CD4-positive, alpha-beta T cell (primary cell): ENCODE measurements around the gene ZSCAN25. TPM values are rescaled to one million over a fixed set of nuclear protein-coding genes. Genes with fewer than 3 reads are reported as not detected.

Experiments used
- ATAC-seq: fragments of 200-7000 bp; cut with Tn5 transposase; one replicate; pipeline ENCODE4 v1.10.0; 2022; ENCODE audit warnings: mild to moderate bottlenecking; ENCODE audit not compliant: poor library complexity
- CTCF ChIA-PET: fragments of 350-600 bp; sonication (Branson Sonifier 250); formaldehyde crosslinking; loops from one replicate; lab custom pipeline; 2021; ENCODE audit warnings: antibody characterized with exemption, inconsistent platforms; lab: Charles Lee
- POLR2A ChIA-PET: fragments of 350-600 bp; sonication (Branson Sonifier 250); formaldehyde crosslinking; loops from one replicate; lab custom pipeline; 2021; ENCODE audit warnings: antibody characterized with exemption, inconsistent platforms; lab: Charles Lee
- DNase-seq, 14 experiments: peaks; one replicate each; pipeline ENCODE4 v3.0.0-alpha.2; 2013 to 2020; ENCODE audit warnings: mixed read lengths in 2 of 14
- H3K27ac ChIP-seq, 2 donors: one replicate each; pipeline versions ENCODE4 v1.5.1 to v1.7.0; 2013; ENCODE audit warnings: low read length in 2 of 2, low read depth in 1 of 2, mild to moderate bottlenecking in 1 of 2
- H3K27me3 ChIP-seq, 2 experiments: 1 replicate in 1 of 2; 2 replicates in 1 of 2; pipeline versions ENCODE4 v1.6.1 to v1.7.0; 2013; ENCODE audit warnings: low read length in 2 of 2, control low read depth in 1 of 2, mild to moderate bottlenecking in 1 of 2, moderate library complexity in 1 of 2; ENCODE audit not compliant: insufficient read depth in 2 of 2, control insufficient read depth in 1 of 2
- H3K36me3 ChIP-seq: one replicate; pipeline ENCODE4 v1.6.1; 2013; ENCODE audit warnings: low read length, control low read depth; ENCODE audit not compliant: insufficient read depth
- H3K4me1 ChIP-seq: one replicate; pipeline ENCODE4 v1.6.1; 2013; ENCODE audit warnings: low read length, control low read depth; ENCODE audit not compliant: insufficient read depth
- H3K4me3 ChIP-seq: one replicate; pipeline ENCODE4 v1.5.1; 2013; ENCODE audit warnings: mild to moderate bottlenecking, low read length, moderate library complexity
- H3K9me3 ChIP-seq, 2 experiments: 1 replicate in 1 of 2; 2 replicates in 1 of 2; pipeline versions ENCODE4 v1.6.1 to v1.7.0; 2013; ENCODE audit warnings: low read length in 2 of 2, mild to moderate bottlenecking in 2 of 2, control low read depth in 1 of 2, moderate library complexity in 1 of 2; ENCODE audit not compliant: control insufficient read depth in 1 of 2, insufficient read depth in 1 of 2
- H3K27ac Mint-ChIP-seq: one replicate; pipeline ENCODE4 v1.8.0; 2020; ENCODE audit warnings: mixed read lengths
- H3K27me3 Mint-ChIP-seq: one replicate; pipeline ENCODE4 v1.8.0; 2021; ENCODE audit warnings: mixed read lengths
- H3K36me3 Mint-ChIP-seq: one replicate; pipeline ENCODE4 v1.8.0; 2021; ENCODE audit warnings: low read depth, mixed read lengths
- H3K4me1 Mint-ChIP-seq: one replicate; pipeline ENCODE4 v1.8.0; 2021; ENCODE audit warnings: low read depth, mixed read lengths
- H3K4me3 Mint-ChIP-seq: one replicate; pipeline ENCODE4 v1.8.0; 2020; ENCODE audit warnings: mild to moderate bottlenecking, mixed read lengths
- H3K9me3 Mint-ChIP-seq: one replicate; pipeline ENCODE4 v1.8.0; 2020; ENCODE audit warnings: mixed read lengths
- intact Hi-C, 2 experiments: fragments of 100-400 bp; cut with DNase I in 1 of 2; cut with micrococcal nuclease in 1 of 2; formaldehyde crosslinking; loops; one replicate each; pipeline versions ENCODE4 v1.15.1 to v1.9.0; 2023 to 2025; cut with DNase I, micrococcal nuclease
- total RNA-seq, 174 experiments: library from RNA in 2 of 174; stranded (reverse) in 2 of 174; gene quantifications; one replicate each; pipeline ENCODE4 v1.2.3 and lab custom pipeline; 2021 to 2026
- TF ChIP-seq, protein P1 (sequence below): fragments of 200-600 bp; IDR thresholded peaks from one replicate; pipeline ENCODE4 v1.8.0; 2022; ENCODE audit warnings: antibody characterized with exemption, mild to moderate bottlenecking

Gene ZSCAN25
- total RNA-seq, 2 experiments from 2014 or later, result 41.5 to 44.2 TPM

DNA sequence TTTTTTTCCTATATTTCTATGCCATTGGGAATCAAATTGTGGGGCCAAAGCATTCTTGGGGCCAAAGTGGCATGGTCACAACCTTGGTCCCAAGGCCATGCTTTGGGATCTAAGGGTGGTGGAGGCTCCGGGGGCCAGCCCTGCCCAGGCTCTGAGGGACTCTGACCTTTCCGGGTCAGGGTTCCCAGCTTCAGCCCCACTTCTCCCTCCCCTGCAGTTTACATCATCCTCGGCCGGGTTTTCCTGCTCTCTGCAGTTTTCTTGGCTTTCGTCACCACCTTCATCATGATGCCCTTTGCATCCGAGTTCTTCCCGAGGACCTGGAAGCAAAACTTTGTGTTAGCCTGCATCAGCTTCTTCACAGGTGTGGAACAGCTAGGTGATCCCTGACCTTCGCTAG, 10.2 kb upstream of the ZSCAN25 start:
- H3K9me3 Mint-ChIP-seq, result no peaks in the 10 kb centered on the region
- DNase-seq (no peak), ATAC-seq (no peak)
- H3K27me3 Mint-ChIP-seq, result no peaks in the 10 kb centered on the region
- H3K36me3 Mint-ChIP-seq, result no peaks in the 10 kb centered on the region
- H3K27me3 ChIP-seq, result no peaks in the 10 kb centered on the region
- no peak overlapping the region for H3K27ac Mint-ChIP-seq
- TF ChIP-seq, protein P1, sequence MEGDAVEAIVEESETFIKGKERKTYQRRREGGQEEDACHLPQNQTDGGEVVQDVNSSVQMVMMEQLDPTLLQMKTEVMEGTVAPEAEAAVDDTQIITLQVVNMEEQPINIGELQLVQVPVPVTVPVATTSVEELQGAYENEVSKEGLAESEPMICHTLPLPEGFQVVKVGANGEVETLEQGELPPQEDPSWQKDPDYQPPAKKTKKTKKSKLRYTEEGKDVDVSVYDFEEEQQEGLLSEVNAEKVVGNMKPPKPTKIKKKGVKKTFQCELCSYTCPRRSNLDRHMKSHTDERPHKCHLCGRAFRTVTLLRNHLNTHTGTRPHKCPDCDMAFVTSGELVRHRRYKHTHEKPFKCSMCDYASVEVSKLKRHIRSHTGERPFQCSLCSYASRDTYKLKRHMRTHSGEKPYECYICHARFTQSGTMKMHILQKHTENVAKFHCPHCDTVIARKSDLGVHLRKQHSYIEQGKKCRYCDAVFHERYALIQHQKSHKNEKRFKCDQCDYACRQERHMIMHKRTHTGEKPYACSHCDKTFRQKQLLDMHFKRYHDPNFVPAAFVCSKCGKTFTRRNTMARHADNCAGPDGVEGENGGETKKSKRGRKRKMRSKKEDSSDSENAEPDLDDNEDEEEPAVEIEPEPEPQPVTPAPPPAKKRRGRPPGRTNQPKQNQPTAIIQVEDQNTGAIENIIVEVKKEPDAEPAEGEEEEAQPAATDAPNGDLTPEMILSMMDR, result no peak
- intact Hi-C loops, result no loop called here
- no peak overlapping the region for H3K4me3 Mint-ChIP-seq
- no peaks in the 10 kb centered on the region for H3K36me3 ChIP-seq
- no peak overlapping the region for H3K4me3 ChIP-seq
- ChIA-PET CTCF (no interaction called here), POLR2A (no interaction called here)
- H3K4me1 ChIP-seq, result no peaks in the 10 kb centered on the region
- no peaks in the 10 kb centered on the region for H3K9me3 ChIP-seq
- H3K4me1 Mint-ChIP-seq, result no peaks in the 10 kb centered on the region
- H3K27ac ChIP-seq, result no peak overlapping the region

- H3K4me1 ChIP-seq, result no peaks in the 10 kb centered on the region
- ATAC-seq, result no peak
- H3K27ac ChIP-seq, result no peak overlapping the region
- Mint-ChIP-seq H3K27ac (no peak overlapping the region), H3K36me3 (no peaks in the 10 kb centered on the region), H3K27me3 (no peaks in the 10 kb centered on the region), H3K9me3 (no peaks in the 10 kb centered on the region), H3K4me1 (no peaks in the 10 kb centered on the region), H3K4me3 (no peak overlapping the region)
- H3K27me3 ChIP-seq, result no peaks in the 10 kb centered on the region
- POLR2A ChIA-PET, result no interaction called here
- H3K36me3 ChIP-seq, result no peaks in the 10 kb centered on the region
- no peaks in the 10 kb centered on the region for H3K9me3 ChIP-seq
- no peak for DNase-seq
- CTCF ChIA-PET, result no interaction called here
- H3K4me3 ChIP-seq, result no peak overlapping the region
- intact Hi-C loops, result no loop called here
- TF ChIP-seq, protein P1, result no peak
Measured at GRCh38 chr7:99607548-99607947, 9.2 kb upstream of the ZSCAN25 start.

- no peaks in the 10 kb centered on the region for H3K27me3 Mint-ChIP-seq
- peak overlapping the region; percentile 56 for H3K4me3 Mint-ChIP-seq
- Histone ChIP-seq H3K4me3 (no peak overlapping the region), H3K4me1 (peaks cover 20% of the 10 kb centered on the region), H3K27me3 (no peaks in the 10 kb centered on the region), H3K27ac (no peak overlapping the region), H3K9me3 (no peaks in the 10 kb centered on the region), H3K36me3 (peaks cover 13% of the 10 kb centered on the region)
- TF ChIP-seq, protein P1, result no peak
- CTCF ChIA-PET, result no interaction called here
- H3K36me3 Mint-ChIP-seq, result peaks cover 31% of the 10 kb centered on the region
- POLR2A ChIA-PET, result no interaction called here
- no peak overlapping the region for H3K27ac Mint-ChIP-seq
- H3K4me1 Mint-ChIP-seq, result peaks cover 40% of the 10 kb centered on the region
- H3K9me3 Mint-ChIP-seq, result no peaks in the 10 kb centered on the region
- DNase-seq (no peak), ATAC-seq (no peak)
- intact Hi-C loops, result loop anchor here in 1 of 2 experiments (10.0 kb wide), 1 partner anchor 1220 kb away; no protein-coding TSS in a partner anchor
Measured at GRCh38 chr7:99614495-99614894, 2.3 kb upstream of the ZSCAN25 start.
